GM21737 (cell line): ENCODE results near the gene FRMD6.

ENCODE experiments used
- ATAC-seq: cut with Tn5 transposase; IDR thresholded peaks from one replicate; pipeline ENCODE4 v1.9.1; 2021; ENCODE audit warnings: mild to moderate bottlenecking, moderate library complexity; ENCODE audit not compliant: unreplicated experiment

The FRMD6 gene

GRCh38 chr14:51663783-51664326, 12.1 kb downstream of the FRMD6 start:
- ATAC-seq, result no peak

DNA sequence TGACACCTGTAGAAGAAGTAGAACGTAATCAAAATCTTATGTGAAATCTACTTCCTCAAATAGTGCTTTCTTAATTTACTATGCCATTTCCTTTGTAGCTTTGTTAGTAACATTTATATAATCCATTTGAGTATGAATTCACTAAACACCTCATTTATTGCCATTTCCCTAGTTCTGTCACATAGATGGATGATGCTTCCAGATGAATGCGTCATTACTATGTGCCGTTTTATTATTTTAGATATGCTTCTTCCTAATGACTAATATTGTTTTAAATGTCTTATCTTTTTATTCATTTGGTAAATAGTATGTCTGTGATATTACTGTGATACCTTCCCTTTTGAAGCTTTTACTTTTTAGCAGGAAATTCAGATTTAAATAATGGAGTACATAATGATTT, 14.4 kb downstream of the FRMD6 start:
- ATAC-seq, result no peak

DNA sequence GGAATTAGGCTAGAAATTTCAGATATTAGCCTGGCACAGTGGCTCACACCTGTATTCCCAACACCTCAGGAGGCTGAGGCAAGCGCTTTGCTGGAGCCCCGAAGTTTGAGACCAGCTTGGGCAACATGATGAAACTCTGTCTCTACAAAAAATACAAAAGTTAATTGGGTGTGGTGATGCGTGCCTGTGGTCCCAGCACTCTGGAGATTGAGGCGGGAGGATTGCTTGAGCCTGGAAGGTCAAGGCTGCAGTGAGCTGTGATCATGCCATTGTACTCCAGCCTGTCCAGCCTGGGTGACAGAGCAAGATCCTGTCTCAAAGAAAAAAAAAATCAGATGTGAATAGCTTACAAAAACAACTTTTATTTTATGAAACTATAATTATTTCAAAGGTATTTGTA, 15.1 kb downstream of the FRMD6 start:
- ATAC-seq, result no peak

DNA sequence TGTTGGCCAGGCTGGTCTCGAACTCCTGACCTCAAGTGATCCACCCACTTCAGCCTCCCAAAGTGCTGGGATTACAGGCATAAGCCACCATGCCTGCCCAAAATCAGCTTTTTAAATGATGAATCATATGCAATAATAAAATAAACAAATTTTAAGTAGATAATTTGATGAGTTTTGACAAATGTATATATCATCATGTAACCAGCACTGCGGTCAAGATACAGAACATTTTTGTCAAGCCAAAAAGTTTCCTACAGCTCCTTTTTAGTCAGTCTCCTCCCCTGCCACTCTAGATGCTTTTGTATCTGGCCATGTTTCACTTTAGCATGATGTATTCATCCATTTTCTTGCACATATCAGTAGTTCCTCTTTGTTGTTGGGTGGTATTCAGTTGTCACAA, 17.2 kb downstream of the FRMD6 start:
- ATAC-seq, result no peak

DNA sequence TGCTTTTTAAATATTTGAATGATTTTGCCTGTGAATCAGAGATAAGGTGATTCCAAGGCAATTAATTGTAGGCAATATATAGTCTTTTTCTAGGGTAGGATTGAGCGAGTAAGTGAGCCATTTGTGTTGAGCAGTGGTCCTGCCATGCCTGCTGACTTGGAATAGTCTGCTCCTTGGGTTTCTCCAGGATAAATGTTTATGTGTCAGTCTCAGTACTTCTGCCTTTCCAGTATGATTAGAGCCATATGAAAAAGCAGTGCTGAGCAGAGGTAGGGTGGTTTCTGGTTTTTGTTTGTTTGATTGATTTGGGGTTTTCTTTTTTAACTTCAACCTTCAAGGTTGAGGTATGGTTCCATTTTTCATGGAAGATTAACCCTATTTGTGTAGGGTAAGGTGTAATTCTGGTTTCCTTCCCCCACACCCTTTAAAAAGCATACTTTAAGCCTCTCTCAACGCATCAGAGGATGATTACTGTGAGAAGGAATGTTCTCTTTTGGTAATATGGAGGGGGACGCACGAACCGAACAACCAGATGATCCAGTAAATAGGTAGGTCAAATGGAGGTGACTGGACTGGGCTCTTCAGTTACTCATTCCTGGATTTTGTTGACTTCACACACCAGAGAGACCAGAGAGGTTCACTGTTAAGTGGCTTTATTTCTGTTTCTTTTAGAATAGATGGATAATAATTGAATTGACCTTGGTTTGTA, 22.7 kb downstream of the FRMD6 start:
- ATAC-seq, result no peak

DNA sequence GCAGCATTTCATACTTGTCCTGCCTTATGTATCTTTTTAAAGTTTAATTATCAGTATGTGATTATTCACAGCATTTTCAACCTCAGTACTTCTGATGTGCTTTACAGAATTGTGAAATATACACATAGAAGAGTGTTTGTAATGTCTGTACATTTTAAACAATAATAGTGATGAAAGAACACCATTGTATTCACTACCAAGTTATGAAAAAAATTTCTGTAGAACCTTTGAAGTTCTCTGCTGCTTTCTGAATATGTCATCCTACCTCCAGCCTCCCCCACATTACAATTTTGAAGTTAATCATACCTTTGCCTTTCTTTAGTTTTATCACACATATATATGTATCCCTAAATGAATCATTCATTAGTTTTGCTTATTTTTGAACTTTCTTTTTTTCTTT, 24.8 kb downstream of the FRMD6 start:
- ATAC-seq, result no peak

DNA sequence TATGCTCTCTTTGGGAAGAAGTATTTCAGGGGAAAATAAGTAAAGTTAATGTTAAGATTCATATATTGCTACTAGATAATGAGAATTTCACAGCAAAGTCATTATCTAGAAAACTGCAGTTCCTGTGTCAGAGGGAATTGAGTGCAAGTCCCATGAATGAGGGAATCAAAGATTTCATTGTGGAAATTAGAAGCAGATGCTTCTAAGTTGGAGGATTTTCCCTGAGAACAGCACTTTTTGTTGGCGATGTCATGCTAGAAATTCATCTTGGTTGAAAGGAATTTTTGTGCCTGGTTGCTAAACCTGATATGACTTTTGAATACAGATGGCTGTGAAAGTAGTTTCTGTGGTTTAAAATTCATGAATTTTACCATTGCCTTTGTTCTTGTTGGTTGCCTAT, 25.6 kb downstream of the FRMD6 start:
- no peak for ATAC-seq

GRCh38 chr14:51677738-51678137, 26.0 kb downstream of the FRMD6 start:
- no peak for ATAC-seq

DNA sequence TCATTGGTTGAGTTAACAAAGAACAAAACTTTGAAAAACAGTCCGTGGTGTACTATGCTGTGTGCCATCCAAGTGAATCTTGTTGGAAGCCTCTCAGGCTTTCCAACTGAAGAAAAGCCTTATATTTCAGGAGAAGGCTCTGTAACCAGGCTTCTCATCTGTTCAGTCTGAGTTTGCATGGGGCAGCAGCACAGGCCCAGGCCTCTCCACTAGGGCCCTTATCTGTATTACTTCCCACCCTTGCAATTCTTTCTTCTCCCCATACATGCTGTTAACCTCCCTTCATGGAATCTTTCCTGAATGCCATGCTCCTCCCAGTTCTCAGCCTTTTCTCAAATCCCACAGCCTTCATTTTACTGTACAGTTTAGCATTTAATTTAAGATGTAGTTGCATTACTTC, 28.3 kb downstream of the FRMD6 start:
- no peak for ATAC-seq

- ATAC-seq, result no peak
Measured at GRCh38 chr14:51681411-51681810, 29.7 kb downstream of the FRMD6 start.

DNA sequence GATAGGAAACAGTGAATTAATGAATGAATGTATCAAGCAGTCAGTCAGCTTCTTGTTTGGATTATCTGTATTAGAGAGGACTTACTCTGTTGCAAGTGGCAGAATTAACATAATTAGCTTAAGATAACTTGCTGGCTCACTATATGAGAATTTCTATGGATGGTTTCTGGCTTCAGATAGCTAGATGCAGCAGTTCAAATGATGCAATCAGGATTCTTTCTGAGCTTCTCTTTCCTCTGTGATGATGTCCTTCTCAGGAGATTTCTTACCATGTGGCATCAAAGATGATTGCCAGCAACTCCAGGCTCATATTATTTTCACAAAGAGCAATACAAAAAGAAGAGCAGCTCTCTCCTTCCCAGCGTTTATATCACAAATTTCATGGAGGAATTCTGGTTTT, 30.7 kb downstream of the FRMD6 start:
- ATAC-seq, result no peak

- no peak for ATAC-seq
Measured at GRCh38 chr14:51684760-51685159, 33.0 kb downstream of the FRMD6 start.

DNA sequence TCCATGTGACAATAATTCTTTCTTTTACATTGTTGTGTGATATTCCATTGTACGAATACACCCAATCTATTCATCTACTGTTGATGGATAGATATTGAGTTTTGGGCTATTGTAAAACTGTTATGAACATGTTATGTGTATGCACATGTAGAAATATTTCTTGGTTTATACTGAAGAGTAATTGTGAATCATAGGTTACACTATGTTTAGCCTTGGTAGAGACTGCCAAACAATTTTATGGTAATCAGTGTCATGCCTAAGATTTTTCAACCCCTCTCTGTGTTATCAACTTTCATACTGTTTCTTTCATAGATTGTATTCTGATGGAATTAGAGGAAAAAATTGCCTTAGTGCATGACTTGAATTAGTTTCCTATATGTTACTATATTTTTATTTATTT, 39.5 kb downstream of the FRMD6 start:
- ATAC-seq, result no peak

DNA sequence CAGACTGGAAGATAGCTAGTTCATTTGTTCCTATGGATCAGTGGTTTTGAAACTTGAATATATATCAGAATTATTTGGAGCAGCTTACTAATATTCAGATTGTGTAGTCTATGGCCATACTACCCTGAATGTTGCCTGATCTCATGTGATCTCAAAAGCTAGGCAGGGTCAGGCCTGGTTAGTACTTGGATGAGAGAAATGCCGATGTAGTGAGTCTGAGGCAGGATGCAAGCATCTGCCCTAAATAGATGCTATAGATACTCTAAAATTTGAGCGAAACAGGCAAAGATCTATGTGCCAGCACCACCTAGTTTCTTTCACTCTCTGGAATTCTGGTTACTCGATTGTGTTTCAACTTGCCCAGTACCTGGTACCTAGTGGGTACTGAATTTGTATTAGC, 40.9 kb downstream of the FRMD6 start:
- no peak for ATAC-seq

DNA sequence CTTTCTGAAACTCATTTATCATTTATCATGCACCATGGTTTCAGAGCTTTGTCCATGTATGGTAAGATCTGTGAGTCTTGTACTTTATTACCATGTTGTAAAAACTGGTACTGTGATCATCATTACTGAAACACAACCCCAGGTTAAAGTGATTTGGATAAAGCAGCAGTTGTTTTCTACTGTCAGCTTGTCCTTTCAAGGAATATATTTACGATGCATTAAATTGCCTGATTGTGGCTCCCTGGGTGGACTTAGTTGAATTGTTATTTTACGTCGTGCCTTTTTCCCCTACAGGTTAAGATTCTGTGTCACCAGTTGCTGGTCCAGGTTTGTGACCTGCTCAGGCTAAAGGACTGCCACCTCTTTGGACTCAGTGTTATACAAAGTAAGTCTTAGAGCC, 46.1 kb downstream of the FRMD6 start:
- ATAC-seq, result no peak

DNA sequence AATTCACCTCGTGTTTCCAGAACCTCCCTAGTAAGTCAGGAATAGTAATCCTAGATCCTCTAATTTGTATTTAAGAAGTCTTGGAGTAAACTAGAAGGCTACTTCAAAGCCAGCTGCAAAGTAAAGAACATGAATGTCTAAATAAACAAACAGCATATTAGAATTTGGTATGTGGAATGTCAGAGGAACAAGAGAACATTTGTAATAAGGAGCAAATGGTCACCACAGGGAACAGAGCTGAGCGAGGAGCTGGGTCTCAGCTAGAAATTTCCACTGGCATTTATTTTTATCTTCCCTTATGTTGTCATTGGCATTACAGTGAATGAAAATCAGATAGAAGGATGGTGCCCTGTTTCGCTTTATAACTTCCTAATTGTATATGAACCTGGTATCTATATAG, 50.2 kb downstream of the FRMD6 start:
- no peak for ATAC-seq

GRCh38 chr14:51703787-51704186, 52.1 kb downstream of the FRMD6 start:
- no peak for ATAC-seq

DNA sequence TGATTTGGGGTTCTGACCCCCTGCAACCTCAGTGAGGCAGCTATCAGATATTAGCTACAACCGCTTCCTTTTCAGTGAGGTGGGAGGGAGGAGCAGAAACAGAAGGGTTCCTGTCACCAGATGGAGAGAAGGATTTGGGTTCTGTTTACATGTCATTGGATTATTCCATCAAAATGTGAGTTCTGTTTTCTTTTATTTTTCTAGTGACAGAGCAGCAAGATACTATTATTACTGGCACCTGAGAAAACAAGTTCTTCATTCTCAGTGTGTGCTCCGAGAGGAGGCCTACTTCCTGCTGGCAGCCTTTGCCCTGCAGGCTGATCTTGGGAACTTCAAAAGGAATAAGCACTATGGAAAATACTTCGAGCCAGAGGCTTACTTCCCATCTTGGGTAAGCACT, 52.8 kb downstream of the FRMD6 start:
- no peak for ATAC-seq

GRCh38 chr14:51707327-51707726, 55.6 kb downstream of the FRMD6 start:
- no peak for ATAC-seq

GRCh38 chr14:51711505-51711904, 59.8 kb downstream of the FRMD6 start:
- no peak for ATAC-seq

DNA sequence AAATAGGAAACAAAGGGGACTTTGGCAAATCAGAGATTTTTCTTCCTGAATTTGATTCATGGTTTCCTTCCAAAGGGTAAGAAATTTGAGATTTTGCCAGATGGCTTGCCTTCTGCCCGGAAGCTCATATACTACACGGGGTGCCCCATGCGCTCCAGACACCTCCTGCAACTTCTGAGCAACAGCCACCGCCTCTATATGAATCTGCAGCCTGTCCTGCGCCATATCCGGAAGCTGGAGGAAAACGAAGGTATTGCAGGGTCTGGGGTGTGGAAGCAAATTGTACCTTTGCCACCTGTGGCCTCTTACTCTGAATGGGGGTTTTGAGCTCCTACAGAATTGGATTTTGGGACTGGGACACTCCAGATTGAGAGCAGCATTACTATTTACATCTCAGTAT, 63.5 kb downstream of the FRMD6 start:
- no peak for ATAC-seq

GRCh38 chr14:51715742-51716141, 64.0 kb downstream of the FRMD6 start:
- ATAC-seq, result no peak

GRCh38 chr14:51716610-51717009, 64.9 kb downstream of the FRMD6 start:
- ATAC-seq, result no peak
